Parathyroid adenoma (tissue), 2 donors: ENCODE data around the gene RASAL1.

Experiments
- H2AFZ ChIP-seq: fragments of 300-600 bp; sonication (generic); one replicate; pipeline ENCODE4 v1.7.0; 2017; ENCODE audit warnings: antibody characterized with exemption, mild to moderate bottlenecking
- H3K27ac ChIP-seq: fragments of 300-600 bp; sonication (generic); one replicate; pipeline ENCODE4 v1.7.0; 2017
- H3K27me3 ChIP-seq: fragments of 300-600 bp; sonication (generic); one replicate; pipeline ENCODE4 v1.7.0; 2017; ENCODE audit warnings: low read length; ENCODE audit not compliant: control insufficient read depth, insufficient read depth
- H3K36me3 ChIP-seq: fragments of 300-600 bp; sonication (generic); one replicate; pipeline ENCODE4 v1.7.0; 2017; ENCODE audit warnings: low read length; ENCODE audit not compliant: control insufficient read depth, insufficient read depth
- H3K4me1 ChIP-seq: fragments of 300-600 bp; sonication (generic); one replicate; pipeline ENCODE4 v1.7.0; 2017; ENCODE audit warnings: control low read depth
- H3K4me2 ChIP-seq: fragments of 300-600 bp; sonication (generic); one replicate; pipeline ENCODE4 v1.7.0; 2017; ENCODE audit warnings: low read length
- H3K4me3 ChIP-seq: fragments of 300-600 bp; sonication (generic); one replicate; pipeline ENCODE4 v1.7.0; 2017; ENCODE audit warnings: low read depth, low read length
- H3K79me2 ChIP-seq: fragments of 300-600 bp; sonication (generic); one replicate; pipeline ENCODE4 v1.7.0; 2017; ENCODE audit warnings: control low read depth
- H3K9ac ChIP-seq: fragments of 300-600 bp; sonication (generic); one replicate; pipeline ENCODE4 v1.7.0; 2017; ENCODE audit warnings: mild to moderate bottlenecking
- H3K9me3 ChIP-seq: fragments of 300-600 bp; sonication (generic); one replicate; pipeline ENCODE4 v1.7.0; 2017; ENCODE audit warnings: low read length; ENCODE audit not compliant: control insufficient read depth
- TF ChIP-seq, protein P1 (sequence below): fragments of 300-600 bp; sonication (generic); IDR thresholded peaks from one replicate; pipeline ENCODE4 v1.7.0; 2017; ENCODE audit warnings: antibody characterized with exemption, mild to moderate bottlenecking
- donor health status: primary hyperparathyroidism.

The RASAL1 gene

GRCh38 chr12:113081873-113082272 lies 53.7 kb downstream of the RASAL1 start:
- no peak overlapping the region for H3K4me3 ChIP-seq
- H3K27ac ChIP-seq, result no peak overlapping the region
- H3K79me2 ChIP-seq, result no peaks in the 10 kb centered on the region
- no peak overlapping the region for H2AFZ ChIP-seq
- no peaks in the 10 kb centered on the region for H3K4me1 ChIP-seq
- H3K9ac ChIP-seq, result no peak overlapping the region
- H3K27me3 ChIP-seq, result no peaks in the 10 kb centered on the region
- H3K36me3 ChIP-seq, result no peaks in the 10 kb centered on the region
- no peaks in the 10 kb centered on the region for H3K9me3 ChIP-seq
- H3K4me2 ChIP-seq, result no peak overlapping the region
- TF ChIP-seq, protein P1, sequence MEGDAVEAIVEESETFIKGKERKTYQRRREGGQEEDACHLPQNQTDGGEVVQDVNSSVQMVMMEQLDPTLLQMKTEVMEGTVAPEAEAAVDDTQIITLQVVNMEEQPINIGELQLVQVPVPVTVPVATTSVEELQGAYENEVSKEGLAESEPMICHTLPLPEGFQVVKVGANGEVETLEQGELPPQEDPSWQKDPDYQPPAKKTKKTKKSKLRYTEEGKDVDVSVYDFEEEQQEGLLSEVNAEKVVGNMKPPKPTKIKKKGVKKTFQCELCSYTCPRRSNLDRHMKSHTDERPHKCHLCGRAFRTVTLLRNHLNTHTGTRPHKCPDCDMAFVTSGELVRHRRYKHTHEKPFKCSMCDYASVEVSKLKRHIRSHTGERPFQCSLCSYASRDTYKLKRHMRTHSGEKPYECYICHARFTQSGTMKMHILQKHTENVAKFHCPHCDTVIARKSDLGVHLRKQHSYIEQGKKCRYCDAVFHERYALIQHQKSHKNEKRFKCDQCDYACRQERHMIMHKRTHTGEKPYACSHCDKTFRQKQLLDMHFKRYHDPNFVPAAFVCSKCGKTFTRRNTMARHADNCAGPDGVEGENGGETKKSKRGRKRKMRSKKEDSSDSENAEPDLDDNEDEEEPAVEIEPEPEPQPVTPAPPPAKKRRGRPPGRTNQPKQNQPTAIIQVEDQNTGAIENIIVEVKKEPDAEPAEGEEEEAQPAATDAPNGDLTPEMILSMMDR, result no peak

DNA sequence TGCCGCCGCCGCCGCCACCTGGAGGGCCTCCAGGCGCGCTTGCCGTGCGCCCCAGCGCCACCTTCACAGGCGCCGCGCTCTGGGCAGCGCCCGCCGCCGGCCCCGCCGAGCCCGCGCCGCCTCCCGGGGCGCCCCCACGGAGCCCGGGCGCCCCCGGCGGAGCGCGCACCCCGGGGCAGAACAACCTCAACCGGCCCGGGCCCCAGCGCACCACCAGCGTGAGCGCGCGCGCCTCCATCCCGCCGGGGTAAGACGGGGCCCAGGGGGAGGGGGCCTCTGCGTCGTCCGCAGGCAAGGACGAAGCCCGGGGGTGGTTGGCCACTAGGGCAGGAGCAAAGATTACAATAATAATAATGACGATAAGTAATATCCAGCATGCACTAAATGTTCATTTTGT lies 57.7 kb downstream of the RASAL1 start:
- TF ChIP-seq, protein P1, result no peak
- Histone ChIP-seq H2AFZ (no peak overlapping the region), H3K4me2 (no peak overlapping the region), H3K4me1 (no peaks in the 10 kb centered on the region), H3K27me3 (no peaks in the 10 kb centered on the region), H3K79me2 (no peaks in the 10 kb centered on the region), H3K9me3 (no peaks in the 10 kb centered on the region), H3K9ac (no peak overlapping the region), H3K36me3 (no peaks in the 10 kb centered on the region), H3K27ac (no peak overlapping the region), H3K4me3 (no peak overlapping the region)

GRCh38 chr12:113077057-113077858 lies 58.3 kb downstream of the RASAL1 start:
- no peaks in the 10 kb centered on the region for H3K79me2 ChIP-seq
- no peak overlapping the region for H3K4me2 ChIP-seq
- H2AFZ ChIP-seq, result no peak overlapping the region
- H3K27ac ChIP-seq, result no peak overlapping the region
- TF ChIP-seq, protein P1, result no peak
- H3K4me3 ChIP-seq, result no peak overlapping the region
- no peaks in the 10 kb centered on the region for H3K9me3 ChIP-seq
- no peaks in the 10 kb centered on the region for H3K4me1 ChIP-seq
- H3K9ac ChIP-seq, result no peak overlapping the region
- H3K36me3 ChIP-seq, result no peaks in the 10 kb centered on the region
- no peaks in the 10 kb centered on the region for H3K27me3 ChIP-seq

GRCh38 chr12:113075137-113075683 lies 60.4 kb downstream of the RASAL1 start:
- no peak overlapping the region for H3K9ac ChIP-seq
- no peaks in the 10 kb centered on the region for H3K79me2 ChIP-seq
- H3K4me3 ChIP-seq, result no peak overlapping the region
- H3K36me3 ChIP-seq, result no peaks in the 10 kb centered on the region
- TF ChIP-seq, protein P1, result no peak
- no peaks in the 10 kb centered on the region for H3K4me1 ChIP-seq
- H3K27ac ChIP-seq, result no peak overlapping the region
- H3K27me3 ChIP-seq, result no peaks in the 10 kb centered on the region
- no peaks in the 10 kb centered on the region for H3K9me3 ChIP-seq
- H3K4me2 ChIP-seq, result no peak overlapping the region
- no peak overlapping the region for H2AFZ ChIP-seq

- H3K4me2 ChIP-seq, result no peak overlapping the region
- no peaks in the 10 kb centered on the region for H3K9me3 ChIP-seq
- H3K4me1 ChIP-seq, result no peaks in the 10 kb centered on the region
- no peaks in the 10 kb centered on the region for H3K27me3 ChIP-seq
- H3K27ac ChIP-seq, result no peak overlapping the region
- no peak overlapping the region for H3K9ac ChIP-seq
- no peak overlapping the region for H3K4me3 ChIP-seq
- TF ChIP-seq, protein P1, result no peak
- H3K79me2 ChIP-seq, result no peaks in the 10 kb centered on the region
- no peaks in the 10 kb centered on the region for H3K36me3 ChIP-seq
- no peak overlapping the region for H2AFZ ChIP-seq
These were observed 62.0 kb downstream of the RASAL1 start for GRCh38 chr12:113073586-113073985.
